Retinal pigment epithelial cell (primary cell): ENCODE data around the gene ARHGAP28.
"Not testable (repeated sequence)": the region's sequence is repeated elsewhere in the genome, so short reads cannot be mapped to it uniquely, and the experiment has no call there.

Experiments used
- DNase-seq: peaks from one replicate; pipeline ENCODE4 v3.0.0-alpha.2; 2010; ENCODE audit warnings: low read depth
- H3K4me3 ChIP-seq: 2 replicates; pipeline ENCODE4 v1.5.1; 2011; ENCODE audit warnings: mild to moderate bottlenecking, low read length, control low read depth, moderate library complexity
- TF ChIP-seq, protein P1 (sequence below): conservative IDR thresholded peaks from 2 replicates; pipeline ENCODE4 v1.5.1; 2011; ENCODE audit warnings: low read depth, low read length, control low read depth, inconsistent platforms

The ARHGAP28 gene

DNA sequence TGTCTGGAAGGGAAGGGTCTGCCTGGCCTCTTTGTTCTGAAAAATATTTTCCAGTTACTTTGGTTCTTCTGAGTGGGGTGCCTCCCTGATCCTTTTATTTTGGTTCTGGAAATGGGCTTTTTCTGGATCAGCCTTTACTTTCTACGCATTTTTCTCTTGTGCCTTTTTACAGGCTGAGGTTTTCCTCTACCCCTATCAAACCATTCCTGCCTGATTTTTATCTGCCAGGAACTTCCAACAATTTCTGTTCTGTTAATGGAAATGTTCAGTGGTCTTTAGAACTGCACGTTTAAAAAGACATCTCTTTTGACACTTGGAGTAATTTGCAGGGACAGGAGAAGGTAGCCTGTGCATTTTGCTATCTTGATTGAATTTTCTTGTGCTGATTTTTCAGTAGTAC lies 113.8 kb downstream of the ARHGAP28 start:
- TF ChIP-seq, protein P1, sequence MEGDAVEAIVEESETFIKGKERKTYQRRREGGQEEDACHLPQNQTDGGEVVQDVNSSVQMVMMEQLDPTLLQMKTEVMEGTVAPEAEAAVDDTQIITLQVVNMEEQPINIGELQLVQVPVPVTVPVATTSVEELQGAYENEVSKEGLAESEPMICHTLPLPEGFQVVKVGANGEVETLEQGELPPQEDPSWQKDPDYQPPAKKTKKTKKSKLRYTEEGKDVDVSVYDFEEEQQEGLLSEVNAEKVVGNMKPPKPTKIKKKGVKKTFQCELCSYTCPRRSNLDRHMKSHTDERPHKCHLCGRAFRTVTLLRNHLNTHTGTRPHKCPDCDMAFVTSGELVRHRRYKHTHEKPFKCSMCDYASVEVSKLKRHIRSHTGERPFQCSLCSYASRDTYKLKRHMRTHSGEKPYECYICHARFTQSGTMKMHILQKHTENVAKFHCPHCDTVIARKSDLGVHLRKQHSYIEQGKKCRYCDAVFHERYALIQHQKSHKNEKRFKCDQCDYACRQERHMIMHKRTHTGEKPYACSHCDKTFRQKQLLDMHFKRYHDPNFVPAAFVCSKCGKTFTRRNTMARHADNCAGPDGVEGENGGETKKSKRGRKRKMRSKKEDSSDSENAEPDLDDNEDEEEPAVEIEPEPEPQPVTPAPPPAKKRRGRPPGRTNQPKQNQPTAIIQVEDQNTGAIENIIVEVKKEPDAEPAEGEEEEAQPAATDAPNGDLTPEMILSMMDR: no peak
- DNase-seq: no peak
- no peak overlapping the region for H3K4me3 ChIP-seq

DNA sequence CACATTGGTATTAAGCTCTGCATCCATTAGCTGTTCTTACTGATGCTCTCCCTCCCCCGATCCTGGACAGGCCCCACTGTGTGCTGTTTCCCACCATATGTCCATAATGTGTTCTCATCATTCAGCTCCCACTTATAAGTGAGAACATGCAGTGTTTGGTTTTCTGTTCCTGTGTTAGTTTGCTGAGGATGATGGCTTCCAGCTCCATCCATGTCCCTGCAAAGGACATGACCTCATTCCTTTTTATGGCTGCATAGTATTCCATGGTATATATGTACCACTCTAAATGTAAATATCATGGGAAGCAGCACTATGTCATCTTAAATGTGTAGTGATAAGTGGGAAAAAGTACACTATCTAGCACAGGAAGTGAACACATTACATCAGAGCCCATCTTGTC lies 116.0 kb downstream of the ARHGAP28 start:
- DNase-seq, H3K4me3 ChIP-seq: not testable (repeated sequence)

DNA sequence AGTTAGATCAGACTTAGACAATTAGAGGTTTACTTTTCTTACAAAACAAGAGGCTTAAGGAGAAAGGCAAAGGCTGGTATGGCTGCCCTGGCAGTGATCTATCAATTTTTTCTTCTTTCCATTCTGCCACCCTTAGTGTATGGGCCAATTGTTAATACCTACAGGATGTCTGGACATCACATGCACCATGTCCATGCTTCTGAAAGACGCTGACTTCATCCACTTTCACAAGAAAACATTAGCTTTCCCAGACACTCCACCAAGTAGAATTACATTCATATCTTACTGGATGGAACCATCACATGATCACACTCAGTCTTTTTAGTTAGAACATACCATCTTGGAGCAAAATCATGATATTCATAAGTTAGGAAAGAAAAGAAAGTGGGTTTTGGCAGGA lies 120.9 kb downstream of the ARHGAP28 start:
- H3K4me3 ChIP-seq: no peak overlapping the region
- TF ChIP-seq, protein P1: no peak
- DNase-seq: no peak

DNA sequence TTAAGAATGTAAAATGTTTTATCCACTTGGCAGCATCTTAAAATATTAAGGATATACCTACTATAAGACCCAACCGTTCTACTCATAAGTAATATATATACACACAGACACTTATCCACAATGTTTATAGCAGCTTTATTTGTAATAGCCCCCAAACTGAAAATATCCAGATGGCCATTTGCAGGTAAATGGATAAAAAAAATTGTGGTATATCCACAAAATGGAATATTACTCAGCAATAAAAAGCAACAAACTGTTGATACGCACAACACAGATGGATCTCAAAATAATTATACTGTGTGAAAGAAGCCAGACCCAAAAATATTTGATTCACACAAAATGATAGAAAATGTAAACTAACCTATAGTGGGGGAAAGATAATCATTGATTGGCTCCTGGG lies 122.0 kb downstream of the ARHGAP28 start:
- DNase-seq: no peak
- TF ChIP-seq, protein P1: no peak
- H3K4me3 ChIP-seq: no peak overlapping the region

DNA sequence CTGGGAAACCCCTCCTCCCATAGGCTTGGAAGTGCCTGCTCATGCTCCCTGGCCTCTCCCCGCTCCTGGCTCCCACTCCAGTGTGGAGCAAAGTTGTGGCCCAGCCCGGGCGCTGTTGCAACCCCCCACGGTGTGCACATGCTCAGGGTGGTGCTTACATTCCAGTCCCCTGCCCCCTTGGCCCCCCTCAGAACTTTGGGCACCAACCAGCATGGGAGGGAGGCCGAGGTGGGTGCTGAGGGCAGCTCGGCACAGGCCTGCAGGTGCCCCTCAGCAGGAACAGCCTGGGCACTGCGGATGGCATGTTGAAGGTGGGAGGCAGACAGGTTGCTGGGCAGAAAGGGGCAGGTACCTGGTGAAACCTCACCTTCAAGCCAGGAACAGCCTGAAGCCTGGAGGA lies 125.3 kb downstream of the ARHGAP28 start:
- DNase-seq: no peak
- TF ChIP-seq, protein P1: no peak

DNA sequence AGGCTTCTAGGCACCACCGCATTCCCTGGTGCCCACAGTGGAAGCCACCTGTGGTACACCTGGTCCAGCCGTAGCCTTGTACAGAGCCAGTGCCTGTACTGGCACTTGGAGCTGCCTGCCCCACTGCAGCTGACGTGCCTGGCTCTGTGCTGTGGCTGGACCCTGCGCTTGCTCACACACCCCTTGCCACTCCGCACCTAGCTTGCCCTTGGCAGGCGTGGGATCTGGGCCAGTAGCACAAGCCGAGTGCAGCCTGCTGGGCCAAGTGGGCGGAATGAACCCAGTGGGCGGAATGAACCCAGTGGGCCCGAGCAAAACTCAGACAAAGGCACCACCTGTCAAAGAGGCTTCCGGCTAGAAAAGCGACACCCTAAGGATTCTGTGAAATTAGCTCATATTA lies 126.3 kb downstream of the ARHGAP28 start:
- DNase-seq: no peak
- no peak overlapping the region for H3K4me3 ChIP-seq
- TF ChIP-seq, protein P1: no peak

More for the DNA sequence above, 125.3 kb downstream of the ARHGAP28 start:
- H3K4me3 ChIP-seq: no peak overlapping the region

DNA sequence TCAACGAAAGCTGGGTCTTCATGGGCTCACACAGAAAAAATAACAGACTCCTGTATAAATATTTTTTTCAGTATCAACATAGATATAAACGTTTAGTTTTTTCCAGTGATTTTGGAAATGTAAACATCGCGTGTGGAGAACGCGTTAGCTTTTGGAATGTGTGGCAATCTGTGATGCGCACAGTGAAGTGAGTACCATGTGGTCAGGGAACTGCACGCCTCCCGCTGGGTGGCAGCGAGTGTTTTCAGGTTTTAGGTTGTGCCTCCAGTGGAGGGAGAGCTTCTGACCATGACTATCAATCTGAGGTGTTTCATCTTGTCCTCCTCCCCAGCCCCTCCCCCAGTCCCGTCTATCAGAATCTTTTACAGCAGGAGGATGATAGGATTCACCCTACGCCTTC lies 127.8 kb downstream of the ARHGAP28 start:
- DNase-seq: no peak
- TF ChIP-seq, protein P1: no peak
- no peak overlapping the region for H3K4me3 ChIP-seq
